KMS-11 (cell line): Measurements from ENCODE around the gene RPS6KA2.
A peak's percentile ranks its signal among the peaks of the same experiment; 100 is the strongest.

ENCODE experiments used
- H2AFZ ChIP-seq: fragments of 200-600 bp; sonication (generic); 2 replicates; pipeline ENCODE4 v1.6.1; 2016; ENCODE audit warnings: antibody characterized with exemption, mixed run types, low read depth
- H3K27ac ChIP-seq: fragments of 200-600 bp; sonication (generic); 2 replicates; pipeline ENCODE4 v1.6.1; 2016; ENCODE audit warnings: mild to moderate bottlenecking, mixed run types
- H3K27me3 ChIP-seq: fragments of 200-600 bp; sonication (generic); 2 replicates; pipeline ENCODE4 v1.6.1; 2017; ENCODE audit warnings: mild to moderate bottlenecking, low read depth, mixed run types, moderate library complexity; ENCODE audit not compliant: insufficient read depth
- H3K36me3 ChIP-seq: fragments of 200-600 bp; sonication (generic); 2 replicates; pipeline ENCODE4 v1.6.1; 2017; ENCODE audit warnings: mild to moderate bottlenecking, mixed run types; ENCODE audit not compliant: insufficient read depth
- H3K4me1 ChIP-seq: fragments of 200-600 bp; sonication (generic); 2 replicates; pipeline ENCODE4 v1.6.1; 2016; ENCODE audit warnings: mild to moderate bottlenecking, low read depth, mixed run types; ENCODE audit not compliant: poor library complexity, severe bottlenecking
- H3K4me2 ChIP-seq: fragments of 200-600 bp; sonication (generic); 2 replicates; pipeline ENCODE4 v1.7.0; 2016; ENCODE audit warnings: mild to moderate bottlenecking, mixed run types
- H3K4me3 ChIP-seq: fragments of 200-600 bp; sonication (generic); IDR thresholded peaks from 2 replicates; pipeline ENCODE4 v1.6.1; 2017; ENCODE audit warnings: low read depth, low read length, mixed read lengths; ENCODE audit not compliant: insufficient read depth
- H3K79me2 ChIP-seq: fragments of 200-600 bp; sonication (generic); 2 replicates; pipeline ENCODE4 v1.6.1; 2016; ENCODE audit warnings: low read depth, mixed run types; ENCODE audit not compliant: insufficient read depth
- H3K9ac ChIP-seq: fragments of 200-600 bp; sonication (generic); 2 replicates; pipeline ENCODE4 v1.6.1; 2016; ENCODE audit warnings: mild to moderate bottlenecking, mixed run types
- H4K20me1 ChIP-seq: fragments of 200-600 bp; sonication (generic); 2 replicates; pipeline ENCODE4 v1.6.1; 2016; ENCODE audit warnings: mild to moderate bottlenecking, mixed run types; ENCODE audit not compliant: insufficient read depth
- CTCF ChIP-seq: fragments of 200-600 bp; sonication (generic); conservative IDR thresholded peaks from 2 replicates; pipeline ENCODE4 v1.6.1; 2017; ENCODE audit warnings: low read depth, mild to moderate bottlenecking, antibody characterized with exemption, low read length, moderate library complexity, mixed read lengths

RPS6KA2 gene

GRCh38 chr6:166418691-166419143 lies 208.3 kb downstream of the RPS6KA2 start:
- H3K4me3 ChIP-seq, result no peak overlapping the region
- H3K4me2 ChIP-seq, result peak overlapping the region; percentile 69
- peaks cover 52% of the 10 kb centered on the region for H3K4me1 ChIP-seq
- no peak for TF ChIP-seq CTCF
- no peaks in the 10 kb centered on the region for H3K36me3 ChIP-seq
- no peaks in the 10 kb centered on the region for H3K27me3 ChIP-seq
- no peaks in the 10 kb centered on the region for H3K79me2 ChIP-seq
- H3K9ac ChIP-seq, result peak overlapping the region; percentile 32; the same call in 1 of the 2 replicates
- peak overlapping the region; percentile 78 for H3K27ac ChIP-seq
- no peaks in the 10 kb centered on the region for H4K20me1 ChIP-seq
- H2AFZ ChIP-seq, result peak overlapping the region; percentile 69; the same call in 1 of the 2 replicates

- Histone ChIP-seq H3K27ac (no peak overlapping the region), H3K4me3 (no peak overlapping the region), H3K27me3 (no peaks in the 10 kb centered on the region), H3K36me3 (no peaks in the 10 kb centered on the region), H2AFZ (no peak overlapping the region), H4K20me1 (no peaks in the 10 kb centered on the region), H3K4me2 (peak overlapping the region; percentile 23; the same call in 1 of the 2 replicates), H3K79me2 (no peaks in the 10 kb centered on the region), H3K4me1 (peaks cover 52% of the 10 kb centered on the region), H3K9ac (no peak overlapping the region)
- TF ChIP-seq CTCF, result no peak
These were observed 209.8 kb downstream of the RPS6KA2 start for GRCh38 chr6:166417285-166417691.

DNA sequence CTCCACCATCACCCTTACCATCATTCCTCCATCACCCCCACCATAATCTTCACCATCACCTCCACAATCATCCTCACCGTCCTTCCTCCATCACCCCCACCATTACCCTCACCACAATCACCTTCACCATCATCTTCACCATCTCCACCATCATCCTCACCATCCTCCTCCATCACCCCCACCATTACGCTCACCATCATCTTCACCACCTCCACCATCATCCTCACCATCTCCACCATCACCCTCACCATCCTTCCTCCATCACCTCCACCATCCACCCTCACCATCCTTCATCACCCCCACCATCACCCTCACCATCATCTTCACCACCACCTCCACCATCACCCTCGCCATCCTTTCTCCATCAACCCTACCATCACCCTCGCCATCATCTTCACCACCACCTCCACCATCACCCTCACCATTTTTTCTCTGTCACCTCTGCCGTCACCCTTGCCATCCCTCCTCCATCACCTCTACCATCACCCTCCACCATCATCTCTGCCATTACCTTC lies 211.2 kb downstream of the RPS6KA2 start:
- Histone ChIP-seq H4K20me1 (no peaks in the 10 kb centered on the region), H3K27ac (no peak overlapping the region), H2AFZ (no peak overlapping the region), H3K27me3 (no peaks in the 10 kb centered on the region), H3K9ac (no peak overlapping the region), H3K4me1 (peaks cover 55% of the 10 kb centered on the region), H3K79me2 (no peaks in the 10 kb centered on the region), H3K36me3 (no peaks in the 10 kb centered on the region), H3K4me2 (no peak overlapping the region), H3K4me3 (no peak overlapping the region)
- no peak for TF ChIP-seq CTCF

- Histone ChIP-seq H4K20me1 (no peaks in the 10 kb centered on the region), H3K4me3 (no peak overlapping the region), H3K79me2 (no peaks in the 10 kb centered on the region), H3K9ac (no peak overlapping the region), H3K27ac (no peak overlapping the region), H2AFZ (no peak overlapping the region), H3K36me3 (no peaks in the 10 kb centered on the region), H3K27me3 (no peaks in the 10 kb centered on the region), H3K4me1 (peaks cover 49% of the 10 kb centered on the region), H3K4me2 (no peak overlapping the region)
- no peak for TF ChIP-seq CTCF
These were observed 211.7 kb downstream of the RPS6KA2 start for GRCh38 chr6:166415306-166415705.
